ENCODE results near the gene MT1G.

MT1G gene

GRCh38 chr16:56681939-56682702 lies 14.3 kb upstream of the MT1G start, which contains the start of gene MT1X (continued):
- TF ChIP-seq PRDM4 (tag by site-specific recombination; IDR thresholded peaks at IDR 0.05) = no peak
- TF ChIP-seq, protein P1, sequence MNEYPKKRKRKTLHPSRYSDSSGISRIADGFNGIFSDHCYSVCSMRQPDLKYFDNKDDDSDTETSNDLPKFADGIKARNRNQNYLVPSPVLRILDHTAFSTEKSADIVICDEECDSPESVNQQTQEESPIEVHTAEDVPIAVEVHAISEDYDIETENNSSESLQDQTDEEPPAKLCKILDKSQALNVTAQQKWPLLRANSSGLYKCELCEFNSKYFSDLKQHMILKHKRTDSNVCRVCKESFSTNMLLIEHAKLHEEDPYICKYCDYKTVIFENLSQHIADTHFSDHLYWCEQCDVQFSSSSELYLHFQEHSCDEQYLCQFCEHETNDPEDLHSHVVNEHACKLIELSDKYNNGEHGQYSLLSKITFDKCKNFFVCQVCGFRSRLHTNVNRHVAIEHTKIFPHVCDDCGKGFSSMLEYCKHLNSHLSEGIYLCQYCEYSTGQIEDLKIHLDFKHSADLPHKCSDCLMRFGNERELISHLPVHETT (tag by site-specific recombination; IDR thresholded peaks at IDR 0.05) = no peak
- peak; percentile 25; the same call in 1 of the 2 replicates for TF ChIP-seq ZBTB44 (tag by site-specific recombination; IDR thresholded peaks at IDR 0.05)
- TF ChIP-seq ZNF354C (tag by site-specific recombination; IDR thresholded peaks at IDR 0.05; ENCODE audit: borderline replicate concordance, low read depth) = no peak
- TF ChIP-seq KLF8 (tag by site-specific recombination; IDR thresholded peaks at IDR 0.05) = peak; percentile 42; the same call in 1 of the 2 replicates
- peak; percentile 77 for TF ChIP-seq ZBTB17 (tag by site-specific recombination; IDR thresholded peaks at IDR 0.05)
- TF ChIP-seq ZNF202 (tag by site-specific recombination; IDR thresholded peaks at IDR 0.05; ENCODE audit: borderline replicate concordance) = no peak
- TF ChIP-seq ZNF768 (tag by site-specific recombination; IDR thresholded peaks at IDR 0.05) = no peak; the same call in 1 of the 2 replicates
- no peak for TF ChIP-seq YY1 (tag by site-specific recombination; IDR thresholded peaks at IDR 0.05)
- no peak for TF ChIP-seq ZNF366 (tag by site-specific recombination; conservative IDR thresholded peaks at IDR 0.05)
- TF ChIP-seq ZNF324 (tag by site-specific recombination; IDR thresholded peaks at IDR 0.05) = no peak
- TF ChIP-seq ZBTB1 (tag by site-specific recombination; IDR thresholded peaks at IDR 0.05) = no peak
- no peak for TF ChIP-seq ELK4 (IDR thresholded peaks at IDR 0.05; ENCODE audit: borderline replicate concordance, low read depth, low read length)
- no peak for TF ChIP-seq ZNF530 (tag by site-specific recombination; IDR thresholded peaks at IDR 0.05; ENCODE audit: low read depth)
- TF ChIP-seq ZNF416 (tag by site-specific recombination; IDR thresholded peaks at IDR 0.05) = no peak
- TF ChIP-seq ZNF169 (tag by site-specific recombination; IDR thresholded peaks at IDR 0.05) = no peak
- no peak for TF ChIP-seq ZNF398 (tag by site-specific recombination; IDR thresholded peaks at IDR 0.05)
- TF ChIP-seq SP3 (tag by site-specific recombination; IDR thresholded peaks at IDR 0.05) = peak; percentile 77
- TF ChIP-seq, protein P2, sequence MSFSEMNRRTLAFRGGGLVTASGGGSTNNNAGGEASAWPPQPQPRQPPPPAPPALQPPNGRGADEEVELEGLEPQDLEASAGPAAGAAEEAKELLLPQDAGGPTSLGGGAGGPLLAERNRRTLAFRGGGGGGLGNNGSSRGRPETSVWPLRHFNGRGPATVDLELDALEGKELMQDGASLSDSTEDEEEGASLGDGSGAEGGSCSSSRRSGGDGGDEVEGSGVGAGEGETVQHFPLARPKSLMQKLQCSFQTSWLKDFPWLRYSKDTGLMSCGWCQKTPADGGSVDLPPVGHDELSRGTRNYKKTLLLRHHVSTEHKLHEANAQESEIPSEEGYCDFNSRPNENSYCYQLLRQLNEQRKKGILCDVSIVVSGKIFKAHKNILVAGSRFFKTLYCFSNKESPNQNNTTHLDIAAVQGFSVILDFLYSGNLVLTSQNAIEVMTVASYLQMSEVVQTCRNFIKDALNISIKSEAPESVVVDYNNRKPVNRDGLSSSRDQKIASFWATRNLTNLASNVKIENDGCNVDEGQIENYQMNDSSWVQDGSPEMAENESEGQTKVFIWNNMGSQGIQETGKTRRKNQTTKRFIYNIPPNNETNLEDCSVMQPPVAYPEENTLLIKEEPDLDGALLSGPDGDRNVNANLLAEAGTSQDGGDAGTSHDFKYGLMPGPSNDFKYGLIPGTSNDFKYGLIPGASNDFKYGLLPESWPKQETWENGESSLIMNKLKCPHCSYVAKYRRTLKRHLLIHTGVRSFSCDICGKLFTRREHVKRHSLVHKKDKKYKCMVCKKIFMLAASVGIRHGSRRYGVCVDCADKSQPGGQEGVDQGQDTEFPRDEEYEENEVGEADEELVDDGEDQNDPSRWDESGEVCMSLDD (tag by site-specific recombination; IDR thresholded peaks at IDR 0.05) = no peak
- TF ChIP-seq ZXDB (tag by site-specific recombination; IDR thresholded peaks at IDR 0.05) = peak; percentile 90
- no peak for TF ChIP-seq PRDM1 (tag by site-specific recombination; IDR thresholded peaks at IDR 0.05)
- TF ChIP-seq, protein P3, sequence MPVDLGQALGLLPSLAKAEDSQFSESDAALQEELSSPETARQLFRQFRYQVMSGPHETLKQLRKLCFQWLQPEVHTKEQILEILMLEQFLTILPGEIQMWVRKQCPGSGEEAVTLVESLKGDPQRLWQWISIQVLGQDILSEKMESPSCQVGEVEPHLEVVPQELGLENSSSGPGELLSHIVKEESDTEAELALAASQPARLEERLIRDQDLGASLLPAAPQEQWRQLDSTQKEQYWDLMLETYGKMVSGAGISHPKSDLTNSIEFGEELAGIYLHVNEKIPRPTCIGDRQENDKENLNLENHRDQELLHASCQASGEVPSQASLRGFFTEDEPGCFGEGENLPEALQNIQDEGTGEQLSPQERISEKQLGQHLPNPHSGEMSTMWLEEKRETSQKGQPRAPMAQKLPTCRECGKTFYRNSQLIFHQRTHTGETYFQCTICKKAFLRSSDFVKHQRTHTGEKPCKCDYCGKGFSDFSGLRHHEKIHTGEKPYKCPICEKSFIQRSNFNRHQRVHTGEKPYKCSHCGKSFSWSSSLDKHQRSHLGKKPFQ (tag by site-specific recombination; IDR thresholded peaks at IDR 0.05) = no peak
- TF ChIP-seq ZIC2 (tag by site-specific recombination; IDR thresholded peaks at IDR 0.05) = peak; percentile 66
- TF ChIP-seq ZNF621 (tag by site-specific recombination; IDR thresholded peaks at IDR 0.05) = no peak
- TF ChIP-seq ZNF76 (tag by site-specific recombination; IDR thresholded peaks at IDR 0.05; ENCODE audit: borderline replicate concordance, low read depth) = peak; percentile 84
- TF ChIP-seq TCF7L2 (IDR thresholded peaks at IDR 0.05; ENCODE audit: borderline replicate concordance, low read depth, low read length) = peak; percentile 89; the same call in 1 of the 2 replicates
- TF ChIP-seq BCL11A (tag by site-specific recombination; IDR thresholded peaks at IDR 0.05; ENCODE audit: low read depth) = no peak
